HG03342 (cell line): ENCODE data around the gene SPC25.

Source experiments
- ATAC-seq: cut with Tn5 transposase; IDR thresholded peaks from one replicate; pipeline ENCODE4 v1.9.1; 2021; ENCODE audit warnings: mild to moderate bottlenecking, moderate library complexity; ENCODE audit not compliant: unreplicated experiment

Gene SPC25

GRCh38 chr2:168848225-168848624 is 42.0 kb downstream of the SPC25 start:
- ATAC-seq, result no peak

- no peak for ATAC-seq
Measured at GRCh38 chr2:168843253-168843652, 47.0 kb downstream of the SPC25 start.

GRCh38 chr2:168841445-168841844 is 48.8 kb downstream of the SPC25 start:
- ATAC-seq, result no peak

DNA sequence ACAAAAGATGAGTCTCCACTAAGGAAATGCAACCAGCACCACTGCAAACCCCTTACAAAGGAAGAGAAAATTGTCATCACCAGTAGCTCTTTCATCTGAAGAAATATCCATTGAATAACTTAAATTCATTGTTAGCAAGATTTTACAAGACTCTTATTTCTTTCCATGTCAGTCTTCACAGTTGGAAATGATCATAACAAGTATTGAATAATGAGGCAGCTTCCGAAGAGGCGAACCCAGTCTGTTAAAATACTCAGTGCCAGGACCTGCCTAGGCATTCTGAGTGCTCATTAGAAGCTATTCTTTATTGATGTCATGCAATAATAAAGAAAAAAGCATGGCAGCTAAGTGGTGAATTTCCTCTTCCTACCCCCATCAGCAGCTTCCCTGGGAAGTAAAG is 54.3 kb downstream of the SPC25 start:
- ATAC-seq, result no peak

DNA sequence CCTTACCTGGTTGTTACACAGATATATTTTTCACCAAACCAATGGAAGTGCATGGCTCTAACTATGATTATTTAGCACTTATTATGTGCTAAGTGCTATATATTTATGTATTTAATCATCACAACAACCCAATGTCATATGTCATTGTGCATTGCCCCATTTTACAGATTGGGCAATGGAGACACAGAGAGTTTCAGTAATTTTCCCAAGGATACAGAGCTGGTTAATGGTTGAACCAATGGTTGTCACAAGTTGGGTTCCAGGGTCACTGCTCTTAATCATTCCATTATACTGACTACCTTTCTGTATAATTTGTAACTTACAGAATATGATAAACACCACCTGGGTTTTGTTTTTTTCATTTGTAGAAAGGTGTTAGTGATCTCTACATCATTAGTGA is 58.6 kb downstream of the SPC25 start:
- no peak for ATAC-seq

DNA sequence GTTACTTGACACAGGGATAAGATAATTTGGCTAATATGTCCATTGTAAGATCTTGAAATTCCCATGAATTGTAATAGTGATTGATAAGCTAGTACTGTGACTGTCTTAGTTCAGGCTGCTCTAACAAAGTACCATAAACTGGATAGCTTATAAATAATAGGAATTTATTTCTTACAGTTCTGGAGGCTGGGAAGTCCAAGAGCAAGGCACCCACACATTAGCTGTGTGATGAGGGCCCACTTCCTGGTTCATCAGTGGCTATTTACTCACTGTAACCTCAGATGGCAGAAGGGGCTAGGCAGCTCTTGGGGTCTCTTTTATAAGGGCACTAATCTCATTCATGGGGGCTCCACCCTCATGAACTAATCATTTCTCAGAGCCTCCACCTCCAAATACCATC is 59.3 kb downstream of the SPC25 start:
- ATAC-seq, result no peak

DNA sequence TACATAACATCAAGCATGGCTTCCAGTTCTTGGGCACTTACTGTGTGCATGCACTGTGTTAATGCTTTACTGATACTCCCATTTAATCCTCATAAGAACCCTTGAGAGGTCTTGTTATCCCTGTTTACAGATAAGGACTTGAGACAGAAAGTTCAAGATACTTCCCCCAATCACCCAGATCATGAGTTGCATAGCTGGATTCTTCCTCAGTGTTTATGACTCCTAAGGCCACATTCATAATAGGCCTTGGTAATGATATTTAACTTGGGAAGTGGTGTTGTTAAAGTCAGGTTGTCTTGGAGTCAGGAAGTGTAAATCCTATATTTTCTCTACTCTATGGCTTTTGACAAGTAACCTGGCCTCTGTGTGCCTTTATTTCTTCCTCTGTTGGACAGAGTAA is 65.1 kb downstream of the SPC25 start:
- ATAC-seq, result no peak

DNA sequence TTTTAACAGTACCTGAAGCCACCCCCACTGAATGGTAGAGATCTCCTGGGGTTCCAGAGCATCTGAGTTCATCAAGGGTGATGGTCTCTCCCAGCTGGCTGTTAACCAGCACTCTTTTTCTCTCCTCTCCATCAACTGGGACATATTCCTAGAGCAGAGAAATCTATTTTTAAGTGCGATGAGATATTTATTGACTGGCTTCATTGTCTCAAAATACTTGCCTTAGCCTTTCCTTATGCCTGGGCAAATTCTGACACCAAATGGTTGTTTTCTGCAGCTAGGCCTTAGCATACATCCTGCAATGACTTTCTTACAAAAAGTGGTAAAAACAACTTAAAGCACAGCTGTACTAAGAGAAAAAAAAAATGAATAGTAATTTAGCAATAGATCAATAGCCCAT is 68.2 kb downstream of the SPC25 start:
- no peak for ATAC-seq

- ATAC-seq, result no peak
Measured at GRCh38 chr2:168821577-168821976, 68.7 kb downstream of the SPC25 start.
